Measurements from ENCODE around the gene RARB.

DNA sequence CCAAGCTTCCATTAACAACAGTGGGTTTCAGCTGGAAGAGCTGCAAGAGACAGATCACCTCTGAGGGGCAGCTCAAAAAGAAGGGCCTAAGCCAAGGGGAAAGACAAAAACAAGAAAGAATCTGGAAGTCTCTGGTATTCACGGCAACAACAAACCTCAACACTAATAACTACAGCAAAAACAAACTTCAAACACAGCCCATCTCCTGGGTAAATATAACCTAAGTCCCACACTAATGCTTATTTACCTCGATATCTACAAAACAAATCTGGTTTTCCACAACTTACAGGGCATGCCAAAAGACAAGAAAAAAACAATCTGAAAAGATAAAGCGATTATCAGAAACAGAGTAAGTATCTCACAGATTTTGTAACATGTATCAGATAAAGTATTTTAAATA is 207.0 kb downstream of the RARB start:
- TF ChIP-seq, protein P1, sequence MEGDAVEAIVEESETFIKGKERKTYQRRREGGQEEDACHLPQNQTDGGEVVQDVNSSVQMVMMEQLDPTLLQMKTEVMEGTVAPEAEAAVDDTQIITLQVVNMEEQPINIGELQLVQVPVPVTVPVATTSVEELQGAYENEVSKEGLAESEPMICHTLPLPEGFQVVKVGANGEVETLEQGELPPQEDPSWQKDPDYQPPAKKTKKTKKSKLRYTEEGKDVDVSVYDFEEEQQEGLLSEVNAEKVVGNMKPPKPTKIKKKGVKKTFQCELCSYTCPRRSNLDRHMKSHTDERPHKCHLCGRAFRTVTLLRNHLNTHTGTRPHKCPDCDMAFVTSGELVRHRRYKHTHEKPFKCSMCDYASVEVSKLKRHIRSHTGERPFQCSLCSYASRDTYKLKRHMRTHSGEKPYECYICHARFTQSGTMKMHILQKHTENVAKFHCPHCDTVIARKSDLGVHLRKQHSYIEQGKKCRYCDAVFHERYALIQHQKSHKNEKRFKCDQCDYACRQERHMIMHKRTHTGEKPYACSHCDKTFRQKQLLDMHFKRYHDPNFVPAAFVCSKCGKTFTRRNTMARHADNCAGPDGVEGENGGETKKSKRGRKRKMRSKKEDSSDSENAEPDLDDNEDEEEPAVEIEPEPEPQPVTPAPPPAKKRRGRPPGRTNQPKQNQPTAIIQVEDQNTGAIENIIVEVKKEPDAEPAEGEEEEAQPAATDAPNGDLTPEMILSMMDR (IDR thresholded peaks at IDR 0.05; ENCODE audit: low read length) = no peak
- TF ChIP-seq EZH2 (IDR thresholded peaks at IDR 0.05; ENCODE audit: borderline replicate concordance, low read length) = no peak
